ENCODE results near the gene CACNA2D1.

CACNA2D1 gene

GRCh38 chr7:82335001-82335400 is 108.6 kb downstream of the CACNA2D1 start:
- no peak overlapping the region for H3K4me3 ChIP-seq (ENCODE audit: low read depth, low read length)

DNA sequence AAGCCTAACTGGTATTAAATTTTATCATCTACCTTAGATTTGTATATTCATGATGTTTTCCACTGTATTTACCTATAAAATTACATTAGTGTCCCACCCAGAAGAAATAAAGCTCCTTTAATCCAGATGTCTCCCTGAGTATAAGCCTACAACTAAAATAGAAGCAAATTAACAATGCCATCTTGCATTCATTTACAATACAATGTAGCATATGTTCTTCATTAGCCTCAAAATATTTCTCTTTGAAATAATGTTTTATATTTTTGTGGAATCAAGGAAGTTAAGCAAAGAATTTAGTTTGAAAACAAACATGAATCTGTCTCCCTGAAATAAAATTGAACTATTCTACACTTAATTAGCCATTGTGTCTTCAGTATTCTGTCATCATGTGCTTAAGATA is 112.3 kb downstream of the CACNA2D1 start:
- Histone ChIP-seq H3K36me3 (replicated peaks) (no peaks in the 10 kb centered on the region), H3K4me3 (ENCODE audit: low read depth, low read length) (no peak overlapping the region), H3K27ac (no peak overlapping the region), H3K27me3 (replicated peaks) (no peaks in the 10 kb centered on the region)
- TF ChIP-seq, protein P1, sequence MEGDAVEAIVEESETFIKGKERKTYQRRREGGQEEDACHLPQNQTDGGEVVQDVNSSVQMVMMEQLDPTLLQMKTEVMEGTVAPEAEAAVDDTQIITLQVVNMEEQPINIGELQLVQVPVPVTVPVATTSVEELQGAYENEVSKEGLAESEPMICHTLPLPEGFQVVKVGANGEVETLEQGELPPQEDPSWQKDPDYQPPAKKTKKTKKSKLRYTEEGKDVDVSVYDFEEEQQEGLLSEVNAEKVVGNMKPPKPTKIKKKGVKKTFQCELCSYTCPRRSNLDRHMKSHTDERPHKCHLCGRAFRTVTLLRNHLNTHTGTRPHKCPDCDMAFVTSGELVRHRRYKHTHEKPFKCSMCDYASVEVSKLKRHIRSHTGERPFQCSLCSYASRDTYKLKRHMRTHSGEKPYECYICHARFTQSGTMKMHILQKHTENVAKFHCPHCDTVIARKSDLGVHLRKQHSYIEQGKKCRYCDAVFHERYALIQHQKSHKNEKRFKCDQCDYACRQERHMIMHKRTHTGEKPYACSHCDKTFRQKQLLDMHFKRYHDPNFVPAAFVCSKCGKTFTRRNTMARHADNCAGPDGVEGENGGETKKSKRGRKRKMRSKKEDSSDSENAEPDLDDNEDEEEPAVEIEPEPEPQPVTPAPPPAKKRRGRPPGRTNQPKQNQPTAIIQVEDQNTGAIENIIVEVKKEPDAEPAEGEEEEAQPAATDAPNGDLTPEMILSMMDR (IDR thresholded peaks at IDR 0.05; ENCODE audit: low read depth, low read length, missing control alignments): no peak
- no peak for DNase-seq
- in situ Hi-C loops (cut with HindIII; ENCODE audit: low pct_ligation_motif_present, low sequenced_read_pairs): no loop called here

More at GRCh38 chr7:82335001-82335400, 108.6 kb downstream of the CACNA2D1 start:
- Histone ChIP-seq H3K27ac (no peak overlapping the region), H3K36me3 (replicated peaks) (no peaks in the 10 kb centered on the region), H3K27me3 (replicated peaks) (no peaks in the 10 kb centered on the region)
- no peak for DNase-seq
- in situ Hi-C loops (cut with HindIII; ENCODE audit: low pct_ligation_motif_present, low sequenced_read_pairs): no loop called here
- TF ChIP-seq, protein P1 (IDR thresholded peaks at IDR 0.05; ENCODE audit: low read depth, low read length, missing control alignments): no peak

- TF ChIP-seq, protein P1 (IDR thresholded peaks at IDR 0.05; ENCODE audit: low read depth, low read length, missing control alignments): no peak
- peaks cover under 1% of the 10 kb centered on the region for H3K36me3 ChIP-seq (replicated peaks)
- H3K27me3 ChIP-seq (replicated peaks): no peaks in the 10 kb centered on the region
- no peak for DNase-seq
- in situ Hi-C loops (cut with HindIII; ENCODE audit: low pct_ligation_motif_present, low sequenced_read_pairs): no loop called here
- no peak overlapping the region for H3K27ac ChIP-seq
- H3K4me3 ChIP-seq (ENCODE audit: low read depth, low read length): no peak overlapping the region
Measured at GRCh38 chr7:82330706-82331215, 112.8 kb downstream of the CACNA2D1 start.

- H3K27ac ChIP-seq: no peak overlapping the region
- H3K27me3 ChIP-seq (replicated peaks): no peaks in the 10 kb centered on the region
- DNase-seq: no peak
- in situ Hi-C loops (cut with HindIII; ENCODE audit: low pct_ligation_motif_present, low sequenced_read_pairs): no loop called here
- TF ChIP-seq, protein P1 (IDR thresholded peaks at IDR 0.05; ENCODE audit: low read depth, low read length, missing control alignments): no peak
- H3K4me3 ChIP-seq (ENCODE audit: low read depth, low read length): no peak overlapping the region
- H3K36me3 ChIP-seq (replicated peaks): peaks cover 3% of the 10 kb centered on the region
Measured at GRCh38 chr7:82327898-82328297, 115.7 kb downstream of the CACNA2D1 start.

DNA sequence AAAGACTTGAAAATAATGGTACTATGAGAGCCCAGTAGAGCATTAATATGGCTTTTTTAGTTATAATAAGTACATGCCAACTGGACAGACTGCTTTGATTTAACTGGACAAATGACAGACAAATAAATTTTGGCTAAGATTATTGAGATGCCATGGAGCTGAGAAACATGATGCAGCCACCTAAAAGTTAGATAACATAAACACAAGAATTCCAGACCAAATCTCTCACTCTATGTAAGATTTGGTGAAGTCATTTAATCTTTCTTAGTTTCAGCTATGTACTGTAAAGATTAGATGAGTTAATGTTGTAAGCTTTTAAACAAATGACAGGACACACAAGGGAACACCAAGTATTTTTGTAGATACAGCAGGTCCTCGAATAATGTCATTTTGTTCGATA is 118.2 kb downstream of the CACNA2D1 start:
- no peak for DNase-seq
- Histone ChIP-seq H3K36me3 (replicated peaks) (peaks cover 3% of the 10 kb centered on the region), H3K27me3 (replicated peaks) (no peaks in the 10 kb centered on the region), H3K4me3 (ENCODE audit: low read depth, low read length) (no peak overlapping the region), H3K27ac (no peak overlapping the region)
- TF ChIP-seq, protein P1 (IDR thresholded peaks at IDR 0.05; ENCODE audit: low read depth, low read length, missing control alignments): no peak
- in situ Hi-C loops (cut with HindIII; ENCODE audit: low pct_ligation_motif_present, low sequenced_read_pairs): no loop called here

DNA sequence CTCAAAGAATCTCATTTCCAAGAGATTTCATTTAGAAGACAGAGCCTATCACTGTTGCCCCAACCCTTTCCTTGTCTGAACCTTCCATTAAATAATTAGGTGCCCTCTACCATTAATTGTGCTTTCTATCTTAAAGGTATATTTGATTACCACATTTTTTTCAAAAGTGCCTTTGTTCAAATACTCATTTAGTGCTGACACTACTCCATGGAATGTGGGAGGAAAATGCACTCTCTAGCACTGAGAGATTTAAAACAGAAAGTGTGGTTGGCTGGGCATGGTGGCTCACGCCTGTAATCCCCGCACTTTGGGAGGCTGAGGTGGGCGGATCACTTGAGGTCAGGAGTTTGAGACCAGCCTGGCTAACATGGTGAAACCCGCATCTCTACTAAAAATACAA is 119.8 kb downstream of the CACNA2D1 start:
- in situ Hi-C loops (cut with HindIII; ENCODE audit: low pct_ligation_motif_present, low sequenced_read_pairs): no loop called here
- no peak for DNase-seq
- no peaks in the 10 kb centered on the region for H3K27me3 ChIP-seq (replicated peaks)
- H3K4me3 ChIP-seq (ENCODE audit: low read depth, low read length): no peak overlapping the region
- TF ChIP-seq, protein P1 (IDR thresholded peaks at IDR 0.05; ENCODE audit: low read depth, low read length, missing control alignments): no peak
- peaks cover 3% of the 10 kb centered on the region for H3K36me3 ChIP-seq (replicated peaks)
- no peak overlapping the region for H3K27ac ChIP-seq
